HG02943 (cell line): ENCODE data around the gene ZNF503.

ENCODE experiments used
- ATAC-seq: cut with Tn5 transposase; IDR thresholded peaks from one replicate; pipeline ENCODE4 v1.9.1; 2021; ENCODE audit warnings: mild to moderate bottlenecking, low read depth, moderate library complexity; ENCODE audit not compliant: unreplicated experiment

The ZNF503 gene

DNA sequence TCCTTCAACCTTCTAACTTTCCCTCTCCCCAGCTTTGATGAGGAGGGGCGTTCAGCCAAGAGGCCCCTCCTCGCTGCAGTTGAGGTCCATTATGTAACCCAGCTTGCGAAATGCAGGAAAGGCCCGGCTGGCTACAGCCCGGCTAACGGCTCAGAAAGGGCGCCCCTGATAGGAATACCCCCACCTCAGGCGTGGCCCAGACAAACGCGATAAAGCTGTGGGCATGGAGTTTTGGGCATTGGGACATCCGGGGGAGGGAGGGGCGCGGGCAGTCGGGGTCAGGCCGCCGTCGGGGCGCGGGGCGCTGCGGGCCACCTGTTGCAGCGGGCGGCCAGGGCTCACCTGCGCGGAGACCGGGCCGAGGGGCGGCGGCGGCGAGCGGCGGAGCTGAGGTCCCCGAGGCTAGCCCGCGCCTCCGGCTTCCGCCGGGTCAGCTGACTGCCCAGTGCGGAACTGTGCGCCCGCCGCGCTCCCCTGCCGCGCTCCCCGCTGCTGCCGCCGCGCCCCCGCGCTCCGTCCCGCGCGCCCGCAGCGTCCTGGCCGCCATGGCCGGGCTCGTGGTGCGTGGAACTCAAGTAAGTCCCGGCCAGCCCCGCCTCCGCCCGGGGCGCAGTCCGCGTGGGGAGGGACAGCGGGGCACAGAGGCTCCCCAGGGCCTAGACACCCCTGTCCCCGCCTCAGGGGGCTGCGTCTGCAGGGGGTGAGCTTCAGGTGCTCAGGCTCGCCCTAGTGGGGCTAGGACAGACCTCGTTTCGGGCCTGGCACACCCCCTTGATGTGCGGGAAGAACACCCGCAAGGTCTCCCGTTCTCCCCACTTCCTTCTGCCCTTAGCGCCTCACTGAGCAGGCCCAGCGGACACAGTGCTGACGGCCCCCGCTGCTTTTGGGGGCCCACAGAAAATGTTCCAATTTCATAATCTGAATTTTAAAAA lies 29.9 kb upstream of the ZNF503 start, which contains the start of gene LRMDA:
Gene LRMDA (plus strand): TSS at position 445 of the 932 bp plus-strand sequence.
- no peak for ATAC-seq

DNA sequence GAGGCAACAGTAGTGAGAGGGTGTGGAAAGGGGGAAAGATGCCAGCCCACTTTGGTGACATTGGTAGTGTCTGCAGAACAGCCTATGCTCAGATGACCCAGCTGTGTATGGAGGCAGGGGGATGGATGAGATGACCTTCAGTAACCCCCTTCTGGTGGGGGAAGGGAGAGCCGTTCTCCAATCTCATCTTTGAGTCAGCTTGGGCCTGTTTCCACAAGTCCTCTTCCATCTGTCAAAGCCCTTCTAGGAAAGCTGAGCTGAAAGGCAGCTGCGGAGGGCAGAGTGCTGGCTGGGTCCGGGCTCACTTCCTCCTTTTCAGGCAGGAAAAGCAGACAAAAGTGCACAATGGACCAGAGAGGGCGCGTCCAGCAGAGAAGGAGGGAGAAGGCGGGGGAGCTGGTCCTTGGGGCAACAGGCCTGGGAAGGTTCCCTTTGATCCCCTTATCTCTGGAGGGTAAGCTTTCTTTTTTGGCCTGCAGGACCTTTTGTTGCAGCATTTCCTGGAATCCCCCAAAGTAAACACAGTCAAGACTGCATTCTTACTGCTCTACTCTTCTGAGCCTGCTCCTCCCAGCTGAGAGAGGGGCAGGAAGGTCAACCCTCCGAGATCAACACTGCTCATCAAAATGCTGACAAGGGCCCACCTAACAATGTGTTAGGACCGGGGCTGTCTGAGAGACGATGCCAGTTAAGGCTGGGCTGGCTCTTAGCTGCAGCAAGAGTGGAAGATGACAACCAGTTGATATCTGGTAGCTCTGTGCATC lies 28.6 kb upstream of the ZNF503 start:
- ATAC-seq, result no peak

DNA sequence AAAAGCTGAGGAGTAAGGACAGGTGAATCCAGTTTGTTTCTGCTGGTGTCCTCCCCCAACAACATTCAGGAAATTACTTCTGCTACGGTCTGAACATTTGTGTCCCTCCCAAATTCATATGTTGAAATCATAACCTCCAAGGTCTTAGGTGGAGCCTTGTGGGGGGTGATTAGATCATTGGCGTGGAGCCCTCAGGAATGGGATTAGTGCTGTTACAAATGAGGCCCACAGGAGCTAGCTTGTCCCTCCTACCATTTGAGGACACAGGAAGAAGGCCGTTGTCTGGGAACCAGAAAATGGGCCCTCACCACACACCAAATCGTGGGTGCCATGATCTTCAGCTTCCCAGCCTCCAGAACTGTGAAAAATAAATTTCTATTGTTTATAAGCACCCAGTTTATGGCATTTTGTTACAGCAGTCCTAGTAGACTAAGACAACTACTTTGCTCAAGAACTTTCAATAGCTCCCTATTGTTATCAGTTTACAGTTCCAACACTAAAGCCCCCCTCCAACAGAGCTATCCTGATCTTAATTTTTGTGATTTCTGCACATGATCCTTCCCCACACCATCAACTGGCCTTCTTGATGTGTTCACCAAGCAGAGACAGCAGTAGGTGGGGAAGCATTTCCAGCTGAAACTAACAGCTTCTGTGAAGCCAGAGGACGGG lies 27.7 kb upstream of the ZNF503 start:
- no peak for ATAC-seq

DNA sequence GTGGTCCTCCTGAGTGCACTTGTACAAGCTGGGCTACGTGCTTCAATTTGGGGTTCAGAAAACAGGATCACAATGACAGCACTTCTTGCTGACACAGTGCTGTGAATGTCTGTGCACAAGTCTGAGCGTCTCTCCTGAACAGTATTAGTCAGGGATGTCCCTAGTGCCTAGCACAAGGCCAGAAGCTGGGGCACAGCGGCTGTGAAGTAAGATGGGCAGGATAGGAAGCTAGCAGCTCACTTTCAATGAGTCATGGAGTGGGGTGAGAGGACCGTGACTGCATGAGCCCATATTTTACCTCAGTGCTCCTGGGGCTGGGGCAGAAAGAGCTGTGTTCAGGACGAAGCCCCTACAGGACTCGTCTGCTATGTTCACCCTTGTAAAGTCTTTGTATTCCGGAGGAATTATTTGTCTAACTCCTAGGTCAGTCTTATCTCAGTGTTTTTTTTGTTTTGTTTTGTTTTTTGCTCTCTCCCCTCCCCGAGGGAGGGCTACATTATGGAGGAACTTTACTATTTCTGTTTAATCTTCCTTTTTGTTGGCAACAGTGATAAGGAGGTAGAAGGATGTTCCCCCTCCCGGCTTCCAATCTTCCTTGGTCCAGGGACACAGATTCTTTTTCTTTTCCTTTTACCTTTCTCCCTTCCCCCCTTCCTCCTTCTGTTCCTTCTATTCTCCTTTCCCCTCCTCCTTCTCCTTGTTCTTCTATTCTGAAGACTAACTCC lies 27.0 kb upstream of the ZNF503 start:
- ATAC-seq, result no peak

DNA sequence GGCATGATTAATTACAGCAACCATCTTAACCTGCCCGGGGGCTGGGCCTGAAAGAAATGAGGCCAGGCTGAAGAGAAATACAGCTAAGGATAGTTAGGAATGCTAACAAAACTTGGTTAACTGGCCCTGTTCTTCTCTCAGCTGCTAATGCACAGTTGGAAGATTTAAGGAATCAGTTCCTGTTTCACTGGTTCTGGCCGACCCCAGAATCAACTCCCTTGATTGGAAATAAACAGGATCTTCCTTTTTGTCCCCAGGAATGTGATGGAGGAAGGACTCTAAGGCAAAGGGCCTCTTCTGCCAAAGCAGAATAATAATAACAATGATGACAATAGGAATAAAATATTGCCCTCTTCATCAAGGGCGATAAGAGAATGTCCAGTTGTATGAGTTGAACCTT lies 26.4 kb upstream of the ZNF503 start:
- no peak for ATAC-seq

DNA sequence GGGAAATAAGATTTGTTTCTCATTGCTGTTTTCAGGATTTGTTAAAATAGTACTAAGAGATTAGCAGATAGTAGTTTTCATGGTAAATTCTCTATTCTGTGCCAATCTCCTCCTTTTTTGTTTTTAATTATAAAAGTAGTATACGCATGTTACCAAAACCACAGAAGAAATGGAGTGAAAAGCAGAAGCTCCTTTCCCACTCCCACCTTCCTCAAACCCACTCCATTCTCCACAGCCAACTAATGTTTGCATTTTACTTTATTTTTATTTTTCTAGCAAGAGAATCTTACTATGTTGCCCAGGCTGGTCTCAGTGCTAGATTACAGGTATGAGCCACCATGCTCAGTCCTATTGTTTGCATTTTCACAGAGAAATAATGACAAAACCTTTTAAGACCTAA lies 25.3 kb upstream of the ZNF503 start:
- no peak for ATAC-seq

DNA sequence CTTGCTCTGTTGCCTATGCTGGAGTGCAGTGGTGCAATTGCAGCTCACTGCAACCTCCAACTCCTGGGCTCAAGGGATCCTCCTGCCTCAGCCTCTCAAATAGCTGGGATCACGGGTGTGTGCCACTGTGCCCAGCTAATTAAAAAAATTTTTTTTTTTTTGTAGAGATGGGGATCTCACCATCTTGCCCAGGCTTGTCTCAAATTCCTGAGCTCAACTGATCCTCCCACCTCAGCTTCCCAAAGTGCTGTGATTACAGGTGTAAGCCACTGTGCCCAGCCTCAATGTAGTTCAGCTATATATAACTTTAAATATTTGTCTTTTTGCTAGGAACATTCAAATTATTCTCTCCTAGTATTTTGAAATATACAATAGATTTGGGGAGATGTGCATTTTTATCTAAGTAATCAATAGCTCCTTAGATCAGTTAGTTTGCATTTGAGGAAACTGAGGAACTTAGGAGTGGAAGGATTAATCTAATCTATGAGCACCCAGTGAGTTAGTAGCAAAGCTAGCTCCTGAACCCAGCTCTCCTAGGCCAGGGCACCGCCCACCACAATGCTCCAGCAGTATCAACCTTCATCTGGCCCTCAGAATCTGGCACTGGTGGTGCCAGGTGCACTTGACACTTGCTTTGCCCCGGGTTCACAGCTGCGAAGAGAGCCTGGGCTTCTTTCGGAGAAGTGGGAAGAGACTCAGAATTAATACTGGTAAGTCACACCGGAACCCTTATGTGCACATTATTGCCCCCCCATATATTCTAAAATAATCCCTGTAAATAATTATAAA lies 23.9 kb upstream of the ZNF503 start:
- no peak for ATAC-seq

DNA sequence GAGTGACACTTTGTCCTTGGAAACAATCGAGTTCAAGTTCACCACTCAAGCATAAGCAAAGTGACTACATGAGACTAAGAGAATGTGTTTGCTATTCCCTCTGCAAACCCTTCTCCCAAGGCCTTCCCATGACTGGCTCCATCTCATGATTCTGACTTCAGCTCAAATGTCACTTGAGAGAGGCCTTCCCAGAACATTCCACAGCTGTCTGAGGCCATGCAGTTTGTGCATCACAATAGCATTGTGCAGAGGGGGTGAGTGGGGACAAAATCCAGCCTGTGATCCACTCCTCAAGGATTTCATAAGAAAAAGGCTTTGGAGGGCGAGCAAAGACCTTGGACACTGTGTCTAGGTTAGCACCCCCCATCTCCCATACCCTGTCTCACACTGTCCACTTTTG lies 23.0 kb upstream of the ZNF503 start:
- ATAC-seq, result no peak

DNA sequence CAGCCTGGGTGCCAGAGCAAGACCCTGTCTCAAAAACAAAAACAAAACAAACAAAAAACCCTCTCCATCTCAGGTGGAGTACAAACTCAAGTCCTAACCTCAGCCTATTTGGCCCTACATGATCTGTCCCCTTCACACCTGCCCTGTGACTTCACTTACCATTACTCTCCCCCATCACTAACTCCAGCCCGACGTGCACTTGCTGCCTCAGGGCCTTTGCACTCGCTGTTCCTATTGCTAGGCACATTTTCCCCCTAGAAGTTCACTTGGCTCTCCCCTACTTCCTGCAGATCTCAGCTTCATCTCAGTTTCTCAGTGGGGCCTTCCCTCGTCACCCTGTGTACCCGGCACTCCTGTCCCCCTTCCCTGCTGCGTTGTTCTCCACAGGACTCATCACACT lies 21.3 kb upstream of the ZNF503 start:
- no peak for ATAC-seq

DNA sequence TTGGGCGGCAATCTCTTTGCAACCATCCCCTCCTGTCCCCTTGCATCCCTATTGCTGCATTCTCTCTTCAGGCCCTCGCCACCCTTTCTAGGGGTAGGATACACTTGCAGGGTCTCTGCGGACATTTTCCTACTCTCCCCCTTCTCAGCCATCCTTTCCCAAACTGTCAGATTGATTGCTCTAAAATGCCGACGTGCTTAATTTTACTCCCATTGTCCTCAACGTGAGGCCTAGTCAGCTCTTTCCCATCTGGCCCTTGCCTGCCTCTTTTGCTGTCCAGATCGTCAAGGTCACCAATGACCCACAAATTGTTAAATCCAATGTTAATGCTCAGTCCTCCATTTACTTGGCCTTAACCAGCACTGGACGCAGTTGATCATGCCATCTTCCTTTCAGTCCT lies 17.1 kb upstream of the ZNF503 start:
- ATAC-seq, result no peak

DNA sequence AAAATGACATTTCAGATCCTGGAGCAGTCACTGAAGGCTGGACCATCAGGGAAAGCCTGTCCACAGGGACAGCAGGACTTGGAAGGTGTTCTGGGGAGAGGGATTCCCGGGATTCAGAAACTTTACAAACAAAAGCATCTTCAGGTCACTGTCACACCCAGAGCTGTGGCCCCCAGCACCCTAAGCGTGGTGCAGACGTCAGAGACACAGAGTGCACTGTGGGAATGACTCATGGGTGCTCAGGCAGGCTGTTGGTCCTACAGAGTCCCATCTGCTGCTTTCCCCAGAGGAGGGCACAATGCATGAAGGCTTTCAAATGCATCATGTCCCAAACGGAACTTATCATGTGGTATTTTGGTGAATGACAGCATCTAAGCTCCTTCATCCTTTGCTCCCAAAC lies 16.7 kb upstream of the ZNF503 start:
- no peak for ATAC-seq

DNA sequence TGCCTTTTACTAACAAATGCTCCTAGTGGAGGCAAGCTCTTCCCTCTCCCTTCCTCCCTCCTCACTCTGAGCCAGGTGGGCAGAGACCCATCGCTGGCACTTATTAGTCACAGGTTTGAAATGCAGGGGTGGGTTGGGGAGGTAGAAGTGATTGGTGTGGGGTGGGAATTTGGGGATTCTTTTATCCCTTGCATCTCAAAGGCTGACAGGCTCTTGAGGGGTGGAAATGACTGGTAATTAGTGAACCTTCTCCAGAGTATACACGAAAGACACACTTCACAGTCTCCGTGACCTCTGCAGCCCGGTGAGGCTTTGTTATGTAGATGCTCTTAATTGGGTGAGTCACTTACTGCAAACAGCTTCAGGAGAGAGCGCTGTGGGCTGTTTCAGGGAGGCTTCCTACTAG lies 16.0 kb upstream of the ZNF503 start:
- no peak for ATAC-seq

DNA sequence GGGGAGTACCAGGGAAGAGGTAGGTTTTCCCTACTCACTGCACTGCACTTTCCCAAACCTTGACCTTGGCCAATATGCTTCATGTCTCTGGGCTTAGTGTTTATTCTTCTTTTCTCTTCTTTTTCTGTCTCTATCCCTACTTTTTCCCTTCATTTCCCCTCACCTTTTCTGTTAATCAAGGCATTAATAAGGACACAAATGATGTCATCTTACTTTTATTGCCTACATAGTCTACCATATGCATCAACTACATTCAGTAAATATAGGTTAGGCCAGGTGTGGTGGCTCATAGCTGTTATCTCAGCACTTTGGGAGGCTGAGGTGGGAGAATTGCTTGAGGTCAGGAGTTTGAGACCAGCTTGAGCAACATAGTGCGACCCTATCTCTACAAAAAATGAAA lies 13.0 kb upstream of the ZNF503 start:
- no peak for ATAC-seq

DNA sequence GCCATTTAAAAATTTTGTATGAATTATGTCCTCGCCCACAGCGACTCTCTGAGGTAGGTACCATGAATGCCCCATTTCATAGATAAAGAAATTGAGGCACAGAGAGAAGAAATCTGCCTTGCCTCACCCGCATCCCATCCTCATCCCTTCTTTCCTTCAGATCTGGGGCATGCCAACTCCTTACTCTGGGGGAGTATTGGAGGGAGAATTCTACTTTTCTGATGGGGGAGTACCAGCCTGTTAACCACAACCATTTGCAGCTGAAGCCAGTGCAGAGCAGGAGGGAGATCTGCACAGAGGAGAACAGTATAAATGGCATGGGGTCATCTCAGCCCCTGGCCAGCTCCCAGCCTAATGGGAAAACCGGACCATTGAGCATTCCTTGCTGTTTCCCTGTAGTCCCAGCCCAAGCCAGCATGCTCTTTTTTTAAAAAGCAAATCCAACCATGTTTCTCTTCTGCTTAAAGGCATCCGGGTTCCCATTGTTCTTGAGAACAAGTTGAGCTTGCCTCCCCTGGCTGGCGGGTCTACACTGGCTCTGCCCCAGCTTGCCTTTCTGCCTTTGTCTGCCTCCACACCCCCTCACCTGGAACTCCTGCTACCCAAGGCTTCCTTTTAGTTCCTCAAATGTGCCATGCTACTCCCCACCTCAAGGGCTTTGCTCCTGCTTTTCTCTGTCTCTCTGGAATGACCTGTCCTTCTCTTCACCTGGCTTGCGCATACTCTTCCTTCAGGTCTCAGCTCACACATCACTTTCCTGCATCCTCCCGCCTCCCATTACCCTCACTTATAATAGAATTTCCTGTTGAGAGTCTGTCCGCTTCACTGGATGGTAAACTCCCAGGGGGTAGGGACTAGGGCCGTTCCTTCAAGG lies 8.8 kb upstream of the ZNF503 start:
- no peak for ATAC-seq

DNA sequence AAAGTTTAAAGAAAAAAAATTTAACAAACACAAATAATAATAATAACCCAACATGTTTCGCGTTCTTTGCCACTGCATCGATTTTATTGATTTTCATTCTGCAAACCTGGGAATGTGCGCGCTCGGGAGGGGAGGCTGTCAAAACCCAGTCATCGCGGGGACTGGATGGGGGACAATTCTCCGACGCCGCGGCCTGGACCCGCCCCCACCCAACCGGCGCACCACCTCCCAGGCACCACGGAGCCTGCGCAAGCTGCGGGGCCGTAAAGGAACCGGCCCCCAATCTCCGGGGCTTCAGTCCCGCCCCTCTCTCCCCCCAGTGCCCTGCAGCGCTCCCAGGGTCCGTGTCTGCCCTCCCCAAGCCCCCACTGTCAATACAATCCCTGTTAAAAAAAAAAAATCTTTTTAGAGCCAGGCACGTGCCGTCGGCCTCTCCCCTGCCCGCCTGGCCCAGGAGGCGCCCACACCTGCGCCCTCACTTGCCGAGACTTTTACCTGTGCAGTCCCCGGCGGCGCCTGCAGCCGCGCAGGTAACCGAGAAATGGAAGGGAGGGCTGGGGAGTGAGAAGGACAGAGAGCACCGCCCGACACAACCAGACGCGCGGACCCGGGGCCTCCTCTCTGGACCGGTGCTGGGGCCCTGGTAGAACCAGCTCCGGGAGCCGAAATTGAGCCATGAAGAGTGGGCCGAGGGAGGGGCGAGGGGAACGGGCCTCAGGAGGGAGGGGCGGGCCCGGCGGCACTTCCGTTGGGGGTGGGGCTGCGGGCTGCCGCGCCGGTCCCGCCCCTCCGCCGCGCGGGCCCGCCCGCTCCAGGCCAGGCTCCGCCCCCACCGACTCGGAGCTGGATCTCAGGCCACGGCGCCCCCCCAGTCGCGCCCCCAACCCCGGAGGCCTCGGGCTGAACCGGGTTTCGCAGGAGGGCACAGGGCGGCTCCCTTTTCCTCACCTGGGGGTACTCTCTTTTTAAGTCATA lies 7.6 kb upstream of the ZNF503 start:
- no peak for ATAC-seq

DNA sequence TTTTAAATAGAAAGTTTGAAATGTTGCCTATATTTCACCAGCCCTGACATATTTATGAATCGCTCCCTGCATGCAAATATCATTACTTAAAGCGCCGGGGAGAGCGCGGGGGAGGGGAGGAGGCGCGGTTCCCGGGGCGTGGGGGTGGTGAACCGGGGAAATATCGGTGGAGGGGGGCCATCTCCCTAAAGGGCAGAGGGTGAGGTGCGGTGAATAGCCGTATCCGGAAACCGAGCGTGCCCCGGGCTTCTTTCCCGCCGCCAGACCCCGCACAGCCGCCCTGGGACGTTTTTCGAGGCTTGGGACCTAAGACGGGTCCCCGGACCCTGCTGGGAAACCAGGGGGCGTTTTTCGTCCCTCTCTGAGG lies 6.9 kb upstream of the ZNF503 start:
- ATAC-seq, result no peak

DNA sequence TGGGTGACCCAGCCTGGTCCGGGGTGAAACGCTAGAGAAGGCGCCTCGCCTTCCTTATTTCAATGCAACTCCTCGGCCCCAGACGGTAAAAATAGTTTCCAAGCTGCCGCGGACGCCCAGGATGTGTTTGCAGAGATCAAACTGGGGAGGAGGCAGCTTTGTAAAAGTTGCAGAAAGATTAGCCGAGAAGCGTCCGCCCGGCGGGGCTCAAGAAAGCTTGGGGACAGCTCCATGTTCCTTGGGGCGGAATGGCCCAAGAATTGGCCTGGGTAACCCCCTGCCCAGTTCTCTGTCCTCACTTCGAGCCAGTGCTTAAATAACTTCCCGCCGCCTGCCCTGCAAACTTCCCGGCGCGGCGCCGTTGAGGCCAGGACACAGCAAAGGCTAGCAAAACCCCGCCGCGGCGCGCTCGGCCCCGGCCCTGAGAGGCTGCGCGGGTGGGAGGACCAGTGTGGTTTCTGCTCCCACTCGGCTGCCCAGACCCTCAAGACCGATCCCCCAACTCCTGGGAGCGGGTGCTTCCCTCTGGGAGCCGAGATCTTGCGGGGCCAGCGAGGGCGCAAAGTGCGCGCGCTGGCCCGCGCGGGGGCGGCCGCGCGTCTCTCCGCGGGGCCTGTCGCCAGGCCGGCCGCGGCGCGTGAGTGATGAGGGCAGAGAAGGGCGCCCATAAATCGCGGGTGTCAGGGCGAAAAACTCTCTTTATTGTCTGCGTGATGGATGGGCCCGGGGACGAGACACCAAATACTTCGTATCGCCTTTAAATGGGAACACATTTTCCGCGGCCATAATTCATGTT lies 6.3 kb upstream of the ZNF503 start:
- ATAC-seq, result no peak
